Middle frontal gyrus (tissue), 1 donor: ENCODE results near the gene TECTA.
"Not testable (repeated sequence)": the region's sequence is repeated elsewhere in the genome, so short reads cannot be mapped to it uniquely, and the experiment has no call there.

Experiments used
- DNase-seq: peaks from one replicate; pipeline ENCODE4 v3.0.0-alpha.2; 2015; ENCODE audit warnings: low spot score; ENCODE audit errors: extremely low spot score

TECTA gene

GRCh38 chr11:121226415-121227263, 125.6 kb downstream of the TECTA start:
- no peak for DNase-seq

- no peak for DNase-seq
These were observed 127.8 kb downstream of the TECTA start for GRCh38 chr11:121228851-121229250.

- no peak for DNase-seq
These were observed 128.6 kb downstream of the TECTA start for GRCh38 chr11:121229495-121230215.

- DNase-seq: no peak
These were observed 130.7 kb downstream of the TECTA start for GRCh38 chr11:121231576-121232278.

- DNase-seq: no peak
These were observed 134.0 kb downstream of the TECTA start for GRCh38 chr11:121235057-121235456.

GRCh38 chr11:121236115-121237001, 135.3 kb downstream of the TECTA start:
- DNase-seq: no peak

- DNase-seq: not testable (repeated sequence)
These were observed 136.2 kb downstream of the TECTA start for GRCh38 chr11:121237247-121237646.

GRCh38 chr11:121237686-121238658, 136.9 kb downstream of the TECTA start:
- no peak for DNase-seq

- DNase-seq: no peak
These were observed 137.9 kb downstream of the TECTA start for GRCh38 chr11:121238956-121239355.

- DNase-seq: not testable (repeated sequence)
These were observed 139.0 kb downstream of the TECTA start for GRCh38 chr11:121240001-121240400.

- no peak for DNase-seq
These were observed 139.7 kb downstream of the TECTA start for GRCh38 chr11:121240650-121241303.
